Panc1 (cell line): ENCODE measurements around the gene RRBP1. TPM values are rescaled to one million over a fixed set of nuclear protein-coding genes. Genes with fewer than 3 reads are reported as not detected.

Experiments
- ATAC-seq: fragments of 200-7000 bp; cut with Tn5 transposase; 2 replicates; pipeline ENCODE4 v1.9.1; 2020; ENCODE audit warnings: mild to moderate bottlenecking, moderate library complexity
- BruUV-seq: library from RNA; stranded (reverse); fragments of 400-500 nt; replicated peaks from 2 replicates; lab custom pipeline; 2021; lab: Mats Ljungman, UMichigan
- CTCF ChIA-PET: fragments of 300-600 bp; sonication (Branson Sonifier 250); formaldehyde crosslinking; loops from one replicate; lab custom pipeline; 2022; ENCODE audit warnings: antibody characterized with exemption; lab: Charles Lee
- POLR2A ChIA-PET: fragments of 300-600 bp; sonication (Branson Sonifier 250); formaldehyde crosslinking; loops from one replicate; lab custom pipeline; 2022; ENCODE audit warnings: antibody characterized with exemption; lab: Charles Lee
- DNase-seq: peaks from one replicate; pipeline ENCODE4 v3.0.0-alpha.2; 2010; ENCODE audit warnings: low read depth, low spot score
- H3K27ac ChIP-seq: 2 replicates; pipeline ENCODE4 v1.5.1; 2011; ENCODE audit warnings: mild to moderate bottlenecking, low read length, inconsistent platforms
- H3K27me3 ChIP-seq: fragments of 200-500 bp; sonication (Bioruptor generic); 2 replicates; pipeline ENCODE4 v1.6.0; 2014; ENCODE audit warnings: low read length, inconsistent platforms; ENCODE audit not compliant: control insufficient read depth, insufficient read depth
- H3K36me3 ChIP-seq: fragments of 200-500 bp; sonication (Bioruptor generic); 2 replicates; pipeline ENCODE4 v1.5.1; 2014; ENCODE audit warnings: inconsistent platforms, mild to moderate bottlenecking, low read length, moderate library complexity; ENCODE audit not compliant: control insufficient read depth, insufficient read depth
- H3K4me1 ChIP-seq: 2 replicates; pipeline ENCODE4 v1.5.1; 2011; ENCODE audit warnings: inconsistent platforms, mild to moderate bottlenecking, low read length, moderate library complexity; ENCODE audit not compliant: control insufficient read depth, insufficient read depth
- H3K4me3 ChIP-seq, 2 experiments: 2 replicates each; pipeline ENCODE4 v1.5.1; 2011 to 2012; ENCODE audit warnings: low read depth in 2 of 2, low read length in 2 of 2, mild to moderate bottlenecking in 2 of 2, inconsistent platforms in 1 of 2, moderate library complexity in 1 of 2
- H3K9me3 ChIP-seq: fragments of 200-500 bp; sonication (Bioruptor generic); 2 replicates; pipeline ENCODE4 v1.5.1; 2014; ENCODE audit warnings: low read depth, mild to moderate bottlenecking, inconsistent platforms, low read length, moderate library complexity; ENCODE audit not compliant: control insufficient read depth, insufficient read depth
- CTCF ChIP-seq: fragments of 450-650 bp; IDR thresholded peaks from 2 replicates; pipeline ENCODE4 v1.5.1; 2017; ENCODE audit warnings: mild to moderate bottlenecking
- POLR2AphosphoS5 ChIP-seq: IDR thresholded peaks from 2 replicates; pipeline ENCODE4 v1.6.1; 2012; ENCODE audit warnings: mild to moderate bottlenecking, low read depth, low read length, moderate library complexity
- REST ChIP-seq, 2 experiments: IDR thresholded peaks; 2 replicates each; pipeline ENCODE4 v1.6.1; 2011 to 2012; ENCODE audit warnings: low read depth in 2 of 2, control low read depth in 1 of 2, low read length in 1 of 2, mild to moderate bottlenecking in 1 of 2, moderate library complexity in 1 of 2; ENCODE audit not compliant: insufficient read depth in 1 of 2
- SIN3A ChIP-seq: IDR thresholded peaks from 2 replicates; pipeline ENCODE4 v1.6.1; 2012; ENCODE audit warnings: low read depth, mild to moderate bottlenecking, low read length, moderate library complexity, borderline replicate concordance; ENCODE audit not compliant: insufficient read depth
- TCF7L2 ChIP-seq: IDR thresholded peaks from 2 replicates; pipeline ENCODE4 v1.6.1; 2011; ENCODE audit warnings: mild to moderate bottlenecking, low read depth, low read length, inconsistent platforms
- in situ Hi-C: cut with HindIII; loops from 2 replicates; pipeline ENCODE4 v1.10.0; 2016; ENCODE audit warnings: low sequenced_read_pairs, low pct_unique_long_range_greater_than_20kb
- intact Hi-C: fragments of 100-400 bp; cut with micrococcal nuclease; formaldehyde crosslinking; loops from one replicate; pipeline ENCODE4 v1.10.0; 2022; ENCODE audit not compliant: unreplicated experiment
- total RNA-seq: library from RNA; stranded (reverse); gene quantifications from one replicate; pipeline ENCODE4 v1.2.1, GENCODE V29; 2021; ENCODE audit not compliant: unreplicated experiment

RRBP1 gene
- total RNA-seq, 1 experiment from 2014 or later, result 152 TPM

DNA sequence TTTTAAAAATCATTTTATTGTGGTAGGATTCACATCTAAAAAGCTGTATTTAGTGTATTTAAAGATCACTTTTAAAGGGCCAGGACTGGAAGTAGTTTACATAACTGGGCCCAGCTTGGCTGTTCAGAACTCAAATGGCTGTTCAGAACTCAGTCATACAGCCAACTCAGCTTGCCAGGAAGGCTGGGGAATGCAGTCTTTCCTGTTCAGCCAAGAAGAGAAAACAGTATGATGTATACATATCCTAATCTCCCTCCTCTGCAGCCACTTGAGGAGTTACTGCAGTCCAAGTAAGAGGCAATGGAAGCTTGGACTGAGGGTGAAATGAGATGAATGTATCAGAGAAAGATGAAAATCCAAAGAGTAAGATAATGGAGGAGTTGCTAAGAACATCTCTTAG is 87.6 kb downstream of the RRBP1 start:
- H3K4me3 ChIP-seq, result no peak overlapping the region
- BruUV-seq, result no TSS peak
- H3K4me1 ChIP-seq, result peaks cover 35% of the 10 kb centered on the region; the same call in 1 of the 2 replicates
- no peak overlapping the region for H3K27ac ChIP-seq
- ATAC-seq, result no peak
- H3K9me3 ChIP-seq, result no peaks in the 10 kb centered on the region
- intact Hi-C loops, result no loop called here
- no peaks in the 10 kb centered on the region for H3K27me3 ChIP-seq
- 0 out of 2 replicates have a peak, but pooled peaks cover 2% of the 10 kb centered on the region for H3K36me3 ChIP-seq
- ChIA-PET CTCF (no interaction called here), POLR2A (no interaction called here)
- DNase-seq, result no peak
- TF ChIP-seq TCF7L2 (no peak), REST (IDR thresholded peaks at IDR 0.05; ENCODE audit: insufficient read depth in 1 of 2, low read depth in 2 of 2, low read length in 1 of 2) (no peak), SIN3A (no peak)
- in situ Hi-C loops, result no loop called here

- no peak overlapping the region for H3K4me3 ChIP-seq
- peaks cover 40% of the 10 kb centered on the region; the same call in 1 of the 2 replicates for H3K4me1 ChIP-seq
- H3K27ac ChIP-seq, result no peak overlapping the region
- no peak for TF ChIP-seq SIN3A
- no peak for TF ChIP-seq POLR2AphosphoS5
- TF ChIP-seq TCF7L2, result no peak
- no peak for TF ChIP-seq REST (IDR thresholded peaks at IDR 0.05; ENCODE audit: insufficient read depth in 1 of 2, low read depth in 2 of 2, low read length in 1 of 2)
- TF ChIP-seq CTCF, result no peak
- no peaks in the 10 kb centered on the region for H3K9me3 ChIP-seq
- 0 out of 2 replicates have a peak, but pooled peaks cover 2% of the 10 kb centered on the region for H3K36me3 ChIP-seq
- POLR2A ChIA-PET, result interaction anchor here (0.5 kb wide), 1 partner anchor 12 kb away, joined by 5 read pairs; no protein-coding TSS in a partner anchor
- ATAC-seq (no peak), DNase-seq (no peak)
- H3K27me3 ChIP-seq, result no peaks in the 10 kb centered on the region
- CTCF ChIA-PET, result no interaction called here
- intact Hi-C loops (no loop called here), in situ Hi-C loops (no loop called here)
- BruUV-seq, result no TSS peak
These were observed 88.1 kb downstream of the RRBP1 start for GRCh38 chr20:17593902-17594301.
